Endothelial cell of umbilical vein (primary cell): Measurements from ENCODE around the gene CNTNAP2.

Experiments
- CTCF ChIP-seq, 2 donors: IDR thresholded peaks; 1 replicate in 1 of 2; 2 replicates in 1 of 2; pipeline ENCODE4 v1.5.1; 2011; ENCODE audit warnings: low read length in 2 of 2, mild to moderate bottlenecking in 2 of 2, moderate library complexity in 2 of 2, control low read depth in 1 of 2, inconsistent platforms in 1 of 2, low read depth in 1 of 2; ENCODE audit not compliant: insufficient read depth in 1 of 2; ENCODE audit errors: extremely low read depth in 1 of 2
- EZH2 ChIP-seq: IDR thresholded peaks from 2 replicates; pipeline ENCODE4 v1.6.1; 2012; ENCODE audit warnings: borderline replicate concordance, low read depth, mild to moderate bottlenecking, moderate library complexity, low read length, inconsistent platforms; ENCODE audit not compliant: severe bottlenecking
- JUN ChIP-seq: IDR thresholded peaks from 2 replicates; pipeline ENCODE4 v1.6.1; 2011; ENCODE audit warnings: borderline replicate concordance, low read depth; ENCODE audit not compliant: insufficient read length, insufficient read depth
- MAX ChIP-seq: IDR thresholded peaks from 2 replicates; pipeline ENCODE4 v1.6.1; 2011; ENCODE audit not compliant: insufficient read depth, insufficient read length
- MYC ChIP-seq: IDR thresholded peaks from one replicate; pipeline ENCODE4 v1.6.1; 2011; ENCODE audit warnings: mild to moderate bottlenecking, low read depth, low read length
- POLR2A ChIP-seq: IDR thresholded peaks from 2 replicates; pipeline ENCODE4 v1.6.1; 2012; ENCODE audit warnings: low read depth, mild to moderate bottlenecking, control low read depth, low read length

DNA sequence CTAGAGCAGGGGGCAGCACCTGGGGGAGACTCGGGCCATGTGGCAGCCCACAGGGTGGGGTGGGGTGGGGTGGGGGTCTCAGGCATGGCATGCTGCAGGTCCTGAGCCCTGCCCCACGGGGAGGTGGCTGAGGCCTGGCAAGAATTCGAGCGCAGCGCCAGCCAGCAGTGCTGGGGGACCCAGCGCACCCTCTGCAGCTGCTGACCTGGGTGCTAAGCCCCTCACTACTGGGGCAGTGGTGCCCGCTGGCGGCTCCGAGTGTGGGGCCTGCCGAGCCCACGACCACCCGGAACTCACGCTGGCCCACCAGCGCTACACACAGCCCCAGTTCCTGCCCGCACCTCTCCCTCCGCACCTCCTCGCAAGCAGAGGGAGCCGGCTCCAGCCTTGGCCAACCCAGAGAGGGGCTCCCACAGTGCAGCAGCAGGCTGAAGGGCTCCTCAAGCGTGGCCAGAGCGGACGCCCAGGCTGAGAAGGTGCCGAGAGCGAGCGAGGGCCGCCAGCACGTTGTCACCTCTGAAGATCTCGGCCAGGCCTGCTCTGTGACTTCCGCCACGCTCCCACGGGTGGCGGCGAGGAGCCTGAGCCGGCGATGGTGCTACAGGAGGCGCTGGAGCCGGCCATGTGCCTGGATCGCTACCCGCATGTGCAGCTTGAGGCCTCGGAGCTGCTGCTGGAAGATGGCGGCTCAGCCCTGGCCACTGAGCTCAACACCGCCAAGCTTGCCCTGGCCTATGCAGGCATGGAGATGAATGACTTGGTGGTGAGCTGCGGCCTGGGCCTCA lies 2328.9 kb downstream of the CNTNAP2 start:
- TF ChIP-seq MYC (no peak), CTCF (IDR thresholded peaks at IDR 0.05; ENCODE audit: extremely low read depth in 1 of 2, insufficient read depth in 1 of 2, low read depth in 1 of 2, low read length in 2 of 2) (no peak), POLR2A (no peak), JUN (no peak), MAX (no peak), EZH2 (no peak)
